GM18870 (cell line): ENCODE data around the gene KRT3.

ENCODE experiments used
- ATAC-seq: cut with Tn5 transposase; IDR thresholded peaks from one replicate; pipeline ENCODE4 v1.9.1; 2021; ENCODE audit warnings: moderate library complexity; ENCODE audit not compliant: unreplicated experiment

KRT3 gene

DNA sequence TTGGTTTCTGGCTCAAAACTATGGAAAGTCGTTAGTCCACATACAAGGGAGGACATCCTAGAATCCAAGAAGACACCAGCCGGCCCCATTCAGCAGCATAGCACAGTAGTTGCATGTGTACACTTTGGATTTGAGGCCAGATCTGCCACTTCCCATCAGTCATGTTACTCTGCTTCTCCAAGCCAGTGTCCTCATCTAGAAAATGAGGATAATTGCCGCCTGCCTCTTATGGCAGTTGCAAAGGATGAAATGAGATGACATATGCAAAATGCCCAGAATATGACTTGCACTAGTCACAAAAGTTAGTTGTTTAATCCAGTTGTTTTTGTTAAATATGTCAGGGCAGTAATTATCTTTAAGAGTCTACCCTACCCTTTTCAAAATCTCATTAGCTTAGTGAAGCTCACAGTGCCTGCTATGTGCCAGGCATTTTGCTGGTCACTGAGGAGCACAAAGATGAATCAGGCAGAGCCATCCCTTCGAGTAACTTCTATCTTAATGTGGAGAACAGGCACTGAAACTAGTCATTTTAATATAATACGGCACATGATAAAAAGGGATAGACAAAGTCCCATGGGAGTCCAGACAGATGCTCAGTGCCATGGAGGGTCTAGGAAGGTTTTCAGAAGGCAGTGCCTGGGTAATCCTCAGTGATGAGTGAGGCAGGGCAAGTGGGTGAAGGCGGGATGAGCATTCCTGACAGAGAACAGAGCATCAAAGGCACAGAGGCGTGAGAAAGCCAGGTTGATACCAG is 12.2 kb downstream of the KRT3 start:
- ATAC-seq = no peak

DNA sequence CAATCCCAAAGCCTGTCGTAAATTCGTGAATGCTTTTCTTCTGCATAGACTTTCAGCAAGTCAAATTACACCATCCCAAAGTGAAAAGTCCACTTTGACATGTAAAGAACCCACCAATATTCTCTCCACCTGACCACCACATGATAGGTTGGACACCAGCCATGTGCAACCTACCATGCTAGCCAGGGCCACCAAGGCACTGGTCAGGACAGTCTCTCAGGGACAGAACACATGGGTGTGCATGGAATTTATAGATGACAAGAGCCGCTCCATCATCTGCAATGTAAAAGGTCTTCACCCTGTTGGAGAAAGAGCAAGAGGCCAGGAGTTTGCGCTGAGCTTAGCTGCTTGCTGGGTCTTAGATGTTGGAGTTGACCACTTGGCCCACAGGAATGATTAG is 13.4 kb downstream of the KRT3 start:
- no peak for ATAC-seq

DNA sequence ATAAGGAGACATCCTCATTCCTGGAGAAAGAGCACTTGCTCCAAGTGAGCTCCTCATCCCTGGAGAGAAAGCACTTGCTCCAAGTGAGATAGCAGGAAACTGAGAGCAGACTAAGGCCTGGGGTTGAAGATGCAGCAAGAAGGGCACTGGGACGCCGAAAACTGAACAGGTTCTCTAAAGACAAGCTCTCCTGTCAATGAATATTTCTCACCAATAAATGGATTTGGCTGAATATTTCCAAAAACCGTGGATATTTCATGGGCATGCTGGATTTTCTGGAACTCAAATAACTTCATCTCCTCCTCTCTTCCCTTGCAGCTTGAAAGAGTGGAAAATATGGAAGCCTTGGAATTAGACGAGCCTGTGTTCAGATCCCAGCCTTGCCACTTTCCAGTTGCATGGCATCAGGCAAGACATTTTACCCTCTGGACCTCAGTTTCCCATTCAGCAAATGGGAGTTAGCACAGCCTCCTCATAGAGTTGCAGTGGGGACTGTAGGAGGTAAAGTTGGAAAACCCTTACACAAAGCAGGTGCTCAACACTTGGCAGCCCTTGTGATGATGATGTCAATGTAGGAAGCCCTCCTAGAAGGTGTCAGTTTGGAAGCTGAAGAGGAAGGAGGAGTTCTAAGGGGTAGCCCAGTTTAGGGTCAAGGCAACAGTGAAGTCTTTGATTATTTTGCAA is 14.4 kb downstream of the KRT3 start:
- no peak for ATAC-seq

DNA sequence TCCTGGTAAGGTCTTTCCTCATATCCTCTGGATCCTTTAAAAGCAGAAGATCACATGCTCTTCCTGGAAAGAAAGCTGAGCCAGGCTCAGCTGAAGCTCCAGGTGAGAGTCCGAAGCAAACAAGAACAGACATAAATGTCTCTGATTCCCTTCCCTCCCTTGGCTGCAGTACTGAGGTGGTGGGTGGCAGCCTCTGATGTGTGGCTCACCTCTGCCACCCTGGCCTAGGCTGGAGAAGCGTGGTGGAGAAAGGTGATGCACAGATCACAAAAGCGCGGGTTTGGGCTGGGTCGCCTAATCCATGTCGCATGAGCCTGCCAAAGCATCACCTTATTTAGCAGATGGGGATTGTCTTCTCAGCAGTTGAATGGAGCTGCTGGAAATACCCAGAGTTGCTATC is 16.0 kb downstream of the KRT3 start:
- no peak for ATAC-seq

DNA sequence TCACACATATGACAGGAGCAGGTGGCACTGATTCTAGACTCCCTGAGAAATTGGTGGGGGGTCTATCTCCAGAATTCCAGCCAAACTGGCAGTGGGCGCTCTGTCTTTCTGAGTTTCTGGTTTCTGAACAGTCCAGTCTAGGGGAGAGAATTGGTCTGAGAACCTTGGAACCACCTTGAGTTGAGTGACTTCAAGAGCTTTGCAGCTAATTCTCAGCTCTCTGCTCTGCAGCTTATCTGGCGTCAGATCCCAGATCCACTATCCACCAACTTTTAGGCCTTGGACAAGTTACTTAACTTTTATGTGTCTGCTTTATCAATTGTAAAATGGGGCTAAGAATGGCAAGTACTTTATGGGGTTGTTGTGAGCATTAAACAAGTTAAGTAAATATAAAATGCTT is 17.1 kb downstream of the KRT3 start:
- no peak for ATAC-seq

DNA sequence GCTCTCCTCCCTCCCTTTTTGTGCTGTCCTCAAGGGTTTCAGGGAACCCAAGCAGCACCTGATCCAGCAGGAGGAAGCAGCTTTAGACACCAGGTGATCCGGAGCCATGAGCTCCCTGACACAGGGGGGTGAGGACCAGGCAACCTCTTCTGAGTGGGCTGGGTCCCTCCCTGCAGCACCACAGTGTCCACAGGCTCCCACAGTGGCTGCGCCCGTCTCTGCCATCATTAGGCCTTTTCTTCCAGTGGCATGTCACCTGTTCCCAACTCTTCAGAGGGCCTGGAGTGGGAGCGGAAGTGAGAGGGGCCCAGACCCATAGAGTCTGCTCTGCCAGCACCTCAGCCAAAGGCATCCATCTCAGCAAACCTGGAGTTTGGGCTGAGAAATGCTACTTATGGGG is 18.4 kb downstream of the KRT3 start:
- ATAC-seq = no peak

DNA sequence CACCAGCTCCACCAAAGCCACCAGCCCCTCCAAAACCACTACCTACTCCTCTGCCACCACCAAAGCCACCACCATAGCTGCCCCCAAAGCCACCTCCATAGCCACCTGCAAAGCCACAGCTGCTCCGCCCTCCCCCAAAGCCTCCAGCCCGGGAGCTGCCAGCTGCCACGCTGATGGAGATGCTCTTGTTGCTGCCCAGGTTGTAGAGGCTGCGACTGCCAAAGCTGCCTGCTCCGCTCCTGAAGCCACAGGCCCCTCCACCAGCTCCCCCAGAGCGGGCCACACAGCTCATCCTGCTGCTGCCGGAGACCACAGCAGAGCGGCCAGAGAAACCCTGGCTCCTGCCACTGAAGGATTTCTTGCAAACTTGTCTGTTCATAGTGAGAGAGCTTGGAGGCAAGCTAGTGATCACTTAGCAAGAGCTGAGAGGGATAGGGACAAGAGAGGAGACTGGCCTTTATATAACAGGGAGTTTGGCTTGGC is 19.0 kb downstream of the KRT3 start, which contains the start of gene KRT76:
Gene KRT76, minus strand, starts transcription at position 433 of the 483 bp plus-strand sequence. Its CDS starts 54 bp downstream, at position 379.
- ATAC-seq = no peak

DNA sequence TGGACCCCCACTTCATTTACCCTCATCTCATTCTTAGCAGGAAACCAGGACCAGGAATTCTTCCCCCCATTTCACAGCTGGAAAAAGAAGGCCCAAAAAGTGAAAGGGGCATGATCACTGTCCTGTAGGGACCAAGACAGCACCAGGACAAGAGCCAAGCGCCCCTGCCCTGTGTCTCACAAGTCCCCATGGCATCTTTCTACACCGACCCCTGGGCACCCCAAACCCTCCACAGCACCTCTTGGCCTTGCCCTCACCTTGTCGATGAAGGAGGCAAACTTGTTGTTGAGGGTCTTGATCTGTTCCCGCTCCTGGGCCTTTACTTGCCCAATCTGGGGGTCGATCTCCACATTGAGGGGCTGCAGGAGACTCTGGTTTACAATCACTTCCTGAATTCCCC is 19.5 kb downstream of the KRT3 start:
- ATAC-seq = no peak

DNA sequence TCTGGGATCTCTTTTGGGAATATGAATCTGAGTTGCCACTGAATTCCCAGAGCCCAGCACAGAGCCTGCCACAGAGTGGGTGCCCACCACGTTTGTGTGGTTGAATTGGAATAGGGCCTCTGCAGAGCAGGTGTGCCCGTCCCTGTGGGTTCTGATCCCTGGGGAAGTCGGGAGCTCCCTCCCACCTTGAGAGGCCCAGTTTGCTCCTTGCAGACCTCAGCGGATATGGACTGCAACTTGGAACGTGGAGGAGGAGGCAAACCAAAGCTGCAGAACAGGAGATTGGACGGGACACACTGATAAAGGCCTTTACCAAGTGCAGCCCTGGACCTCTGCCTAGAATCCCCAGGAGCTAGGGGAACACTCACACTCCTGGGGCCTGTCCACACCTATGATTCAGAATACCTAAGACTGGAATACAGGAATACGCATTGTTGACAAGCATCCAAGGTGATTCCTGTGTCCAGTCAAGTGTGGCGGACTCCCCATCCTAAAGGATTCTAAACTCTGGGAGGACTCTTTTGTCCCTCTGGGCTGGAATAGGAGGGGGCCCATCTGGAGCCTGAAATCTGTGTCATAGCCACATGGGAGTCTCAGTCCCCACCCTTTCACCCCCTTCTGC is 21.2 kb downstream of the KRT3 start:
- ATAC-seq = no peak

DNA sequence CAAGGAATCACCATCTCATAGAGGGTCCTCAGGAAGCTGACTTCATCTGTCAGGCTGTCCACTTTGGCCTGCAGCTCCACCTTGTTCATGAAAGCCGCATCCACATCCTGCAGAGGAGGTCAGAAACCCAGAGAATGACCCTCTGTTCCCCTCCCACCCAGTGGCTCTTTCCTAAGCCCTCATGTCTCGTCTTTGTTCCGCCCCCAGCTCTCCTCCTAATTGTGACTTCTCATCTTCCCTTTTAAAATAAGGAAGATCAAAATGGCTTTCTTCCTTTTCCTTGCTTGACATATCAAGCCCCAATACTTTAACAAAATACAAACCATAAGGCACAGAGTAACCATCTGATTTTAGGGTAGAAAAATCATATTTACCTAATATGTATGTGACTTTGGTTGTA is 23.1 kb downstream of the KRT3 start:
- ATAC-seq = no peak

DNA sequence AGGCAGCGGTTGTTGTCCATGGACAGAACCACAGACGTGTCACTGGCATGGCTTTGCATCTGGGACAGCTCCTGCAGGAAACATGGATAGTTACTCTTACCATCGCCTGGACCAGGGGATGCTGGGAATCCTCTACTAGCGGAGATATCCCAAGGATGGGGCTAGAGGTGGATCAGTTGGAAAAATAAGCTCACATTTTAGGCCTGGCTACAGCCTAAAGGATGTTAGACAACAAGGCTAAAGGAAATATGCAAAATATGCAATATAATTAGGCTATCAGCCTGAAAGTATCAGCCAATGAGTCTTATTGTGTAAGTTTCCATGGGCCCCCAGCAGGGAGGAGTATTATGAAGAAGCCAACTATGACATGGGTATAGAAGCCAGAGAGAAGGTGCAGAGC is 23.7 kb downstream of the KRT3 start:
- no peak for ATAC-seq

DNA sequence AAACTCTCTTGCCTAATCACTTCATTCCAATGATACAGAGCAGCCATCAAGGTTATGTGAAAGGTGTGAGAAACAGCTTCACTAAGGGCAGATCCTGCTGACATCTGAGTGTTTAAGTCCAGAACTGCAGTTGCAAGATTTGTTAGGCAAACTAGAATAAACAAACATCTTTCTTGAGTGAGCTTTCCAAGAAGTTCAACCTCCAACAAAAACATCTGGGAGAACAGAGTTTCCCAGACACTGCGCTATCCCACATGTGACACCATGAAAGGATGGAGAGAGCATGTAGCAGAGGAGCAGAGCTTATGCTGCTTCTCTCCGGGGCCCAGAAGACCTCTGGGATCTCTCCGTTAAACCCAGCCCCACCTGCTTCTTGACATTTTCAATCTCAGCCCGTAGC is 24.4 kb downstream of the KRT3 start:
- no peak for ATAC-seq

DNA sequence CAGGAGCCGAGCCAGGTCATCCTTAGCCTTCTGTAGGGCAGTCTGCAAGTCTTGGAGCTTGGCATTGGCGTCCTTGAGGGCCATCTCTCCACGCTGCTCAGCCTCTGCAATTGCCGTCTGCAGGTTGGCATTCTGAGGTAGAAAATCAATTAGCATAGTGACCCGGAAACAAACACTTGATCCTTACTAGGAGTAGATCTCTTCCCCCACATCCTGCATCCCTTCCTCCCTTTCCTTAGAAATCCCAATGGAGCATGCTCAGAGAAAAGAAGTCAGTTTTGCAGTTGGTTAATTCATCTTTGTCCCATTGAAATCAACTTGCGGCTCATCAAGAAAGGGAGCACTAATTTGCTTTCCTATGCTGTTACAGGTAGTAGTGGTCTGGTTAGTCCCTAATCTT is 24.8 kb downstream of the KRT3 start:
- ATAC-seq = no peak

DNA sequence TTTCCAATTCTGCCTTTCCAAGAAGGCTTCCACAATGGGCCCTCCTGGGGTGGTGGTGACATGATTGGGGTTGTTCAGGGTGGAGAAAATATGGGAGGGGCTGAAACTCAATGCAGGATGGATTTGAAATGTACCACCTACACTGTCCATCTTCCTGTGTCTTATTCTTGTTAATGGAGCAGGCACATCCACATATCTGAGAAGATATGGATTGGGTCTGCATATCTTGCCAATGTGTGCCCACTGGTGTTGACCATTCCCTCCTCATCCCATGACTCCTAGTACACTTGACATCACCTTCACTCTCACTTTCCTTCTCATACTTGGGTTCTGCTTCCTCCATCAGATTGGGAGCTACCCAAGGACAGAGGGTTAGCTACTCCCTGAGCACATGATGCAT is 26.0 kb downstream of the KRT3 start:
- ATAC-seq = no peak

DNA sequence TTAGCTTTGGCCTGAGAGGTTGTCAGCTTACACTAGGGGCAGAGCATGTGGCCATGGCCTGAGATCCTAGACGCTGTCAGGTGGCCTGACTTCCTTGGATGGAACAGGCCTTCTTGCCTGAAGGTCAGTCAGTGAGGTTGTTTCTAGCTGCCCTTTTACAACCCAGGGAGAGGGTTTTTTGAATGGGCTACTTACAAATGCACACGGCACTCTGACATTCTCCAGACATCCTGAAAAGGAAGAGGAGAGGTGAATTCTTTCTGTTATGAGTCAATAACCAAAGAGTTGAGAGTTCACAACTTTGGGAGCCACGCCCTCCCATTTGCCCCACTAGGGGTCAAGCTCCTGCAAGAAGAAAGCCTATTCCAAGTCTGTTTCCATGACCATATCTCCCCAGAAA is 26.6 kb downstream of the KRT3 start:
- ATAC-seq = no peak

DNA sequence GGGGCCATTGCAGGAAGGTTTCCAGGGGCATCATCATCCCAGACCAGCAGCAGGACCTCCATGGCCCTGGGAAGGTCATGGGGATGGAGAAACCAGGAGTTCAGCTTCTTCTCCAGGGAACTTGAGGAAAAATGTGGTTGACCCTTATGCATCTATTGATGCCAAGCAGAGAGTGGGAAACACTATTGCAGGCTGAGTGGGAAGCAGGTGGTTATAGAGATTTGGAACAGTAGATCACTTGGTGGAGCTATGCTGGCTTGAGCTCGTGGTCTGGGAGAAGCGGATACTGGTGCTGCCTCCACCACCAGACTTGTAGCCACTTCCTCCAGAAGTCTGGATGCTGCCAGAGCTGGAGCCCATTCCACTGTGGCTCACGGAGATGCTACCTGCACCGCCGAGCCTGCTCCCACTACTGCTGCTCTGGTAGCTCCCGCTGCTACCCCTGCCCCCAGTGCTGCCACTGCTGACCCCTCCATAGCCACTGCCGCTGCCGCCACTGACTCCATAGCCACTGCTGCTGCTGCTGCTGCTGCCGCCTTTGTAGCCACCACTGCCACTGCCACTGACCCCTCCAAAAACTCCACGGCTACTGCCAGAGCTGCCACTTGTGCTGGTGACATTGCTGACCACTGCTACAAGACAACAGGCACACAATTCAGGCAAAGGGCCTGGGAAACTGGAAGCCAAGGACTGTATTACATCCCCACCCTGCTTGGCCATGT is 27.3 kb downstream of the KRT3 start:
- ATAC-seq = no peak

DNA sequence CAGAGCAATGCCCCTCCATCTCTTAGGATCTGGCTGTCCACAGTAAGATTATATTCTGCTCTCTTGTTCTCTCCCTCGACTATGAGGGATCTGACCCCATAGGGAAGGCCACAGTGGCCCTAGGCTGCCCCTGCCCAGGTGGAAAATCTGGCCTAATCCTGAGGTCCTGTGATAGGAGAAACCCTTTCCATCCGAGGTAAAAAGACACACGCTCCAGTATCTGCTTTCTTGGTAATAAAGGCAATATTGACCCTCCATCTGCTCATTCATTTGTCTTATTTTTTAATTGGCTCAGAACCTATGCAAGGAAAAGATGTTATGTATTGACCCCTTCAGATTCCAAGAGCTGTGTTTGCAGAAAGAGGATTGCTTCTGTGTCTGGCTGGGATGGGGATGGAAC is 28.5 kb downstream of the KRT3 start:
- ATAC-seq = no peak

DNA sequence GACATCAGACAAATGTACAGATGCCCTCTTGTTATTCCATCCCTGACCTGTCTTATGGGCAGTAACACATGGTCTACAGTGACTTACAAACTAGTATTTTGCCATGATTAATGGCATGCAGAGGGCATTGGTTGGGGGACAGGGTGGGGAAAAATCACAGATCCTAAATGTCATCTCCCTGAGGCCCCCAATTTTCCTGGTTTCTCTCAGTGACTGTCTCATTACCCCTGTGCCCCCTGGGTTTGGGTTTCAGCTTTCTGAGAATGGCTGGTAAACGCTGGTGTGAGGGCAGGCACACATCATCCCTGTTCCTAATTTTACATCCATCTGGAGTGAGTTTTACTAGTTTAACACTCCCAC is 28.9 kb downstream of the KRT3 start:
- no peak for ATAC-seq

DNA sequence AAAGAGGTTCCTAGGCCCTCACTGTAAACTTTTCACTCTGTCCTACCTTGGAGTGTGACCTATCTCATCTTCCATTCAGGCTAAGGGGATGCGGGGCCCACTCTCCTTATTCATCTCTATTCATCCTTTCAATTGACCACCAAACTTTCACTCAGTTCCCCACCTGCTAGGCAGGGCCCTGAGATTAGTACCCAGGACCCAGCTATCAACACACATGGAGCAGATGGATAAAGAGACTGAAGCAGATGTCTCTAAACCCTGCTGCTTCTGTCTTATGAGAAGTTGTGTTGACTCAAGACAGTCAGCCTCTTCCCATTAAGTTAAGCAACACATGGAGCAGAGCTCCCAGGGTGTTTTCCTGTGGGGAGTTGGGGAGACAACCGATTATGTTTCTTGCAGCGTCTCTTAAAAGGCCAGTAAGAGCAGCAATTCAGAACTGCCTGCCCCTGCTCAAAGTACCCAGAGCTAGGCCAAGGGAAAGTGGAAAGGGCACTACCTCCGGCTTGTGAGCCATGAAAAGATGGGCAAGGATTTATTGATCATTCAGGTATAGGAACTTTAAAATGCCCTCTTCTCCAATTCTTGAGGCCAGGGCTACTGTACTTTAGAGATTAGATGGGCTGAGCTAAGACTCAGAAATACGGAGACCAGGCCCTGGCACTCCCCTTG is 29.4 kb downstream of the KRT3 start:
- ATAC-seq = no peak

DNA sequence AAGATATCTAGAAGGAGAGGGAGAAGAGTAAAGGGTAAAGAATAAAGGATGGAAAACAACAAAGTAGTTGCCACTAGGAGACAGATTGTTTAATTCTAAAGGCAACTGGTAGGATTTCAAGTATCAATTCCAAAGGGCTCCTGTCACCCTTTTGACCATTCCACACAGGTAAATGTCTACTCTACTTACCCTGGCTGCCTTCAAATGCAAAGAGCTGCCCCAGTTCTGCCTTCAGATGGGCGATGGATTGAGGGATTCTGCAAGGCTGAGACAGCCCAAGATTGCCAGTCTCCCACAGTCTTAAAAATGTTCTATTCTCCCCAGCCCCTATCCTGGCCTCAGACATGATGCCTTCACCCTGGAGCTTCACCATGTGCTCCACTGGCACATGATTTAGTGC is 30.2 kb downstream of the KRT3 start:
- no peak for ATAC-seq

DNA sequence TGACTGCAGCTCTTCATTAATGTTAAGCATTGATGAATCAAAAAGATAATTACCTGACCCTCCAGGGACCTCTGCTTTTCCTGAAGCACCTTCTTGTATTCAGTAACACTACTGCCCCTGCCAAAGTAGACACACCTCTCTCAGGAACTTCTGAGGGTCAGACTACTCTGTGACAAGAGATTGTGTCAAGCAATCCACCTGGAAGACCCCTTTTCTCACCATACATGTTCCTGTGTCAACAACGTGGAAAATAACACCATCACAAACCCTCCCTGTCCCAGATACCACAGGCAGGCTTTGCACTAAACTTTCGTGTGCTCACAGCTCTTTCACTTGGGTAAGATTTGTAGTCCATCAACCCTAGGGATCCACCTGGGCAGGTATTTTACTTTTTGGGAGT is 31.9 kb downstream of the KRT3 start:
- no peak for ATAC-seq
